ENCODE results near the gene ACACB.

GRCh38 chr12:109261087-109261486 is 144.7 kb downstream of the ACACB start:
- TF ChIP-seq POLR2A (IDR thresholded peaks at IDR 0.05) (no peak), CTCF (IDR thresholded peaks at IDR 0.05) (no peak)

Data from heart left ventricle (tissue), 13 donors.